H9 (cell line): ENCODE measurements around the gene CTNNA3. TPM values are rescaled to one million over a fixed set of nuclear protein-coding genes. Genes with fewer than 3 reads are reported as not detected.

Source experiments
- DNase-seq: peaks from one replicate; pipeline ENCODE4 v3.0.0-alpha.2; 2017
- H2AFZ ChIP-seq: one replicate; pipeline ENCODE4 v1.6.1; 2013; ENCODE audit warnings: mild to moderate bottlenecking, low read length, control low read depth, moderate library complexity
- H2AK5ac ChIP-seq: 2 replicates; pipeline ENCODE4 v1.6.1; 2013; ENCODE audit warnings: low read length, control low read depth, mixed read lengths; ENCODE audit not compliant: insufficient read length
- H2BK120ac ChIP-seq: one replicate; pipeline ENCODE4 v1.6.1; 2013; ENCODE audit warnings: low read depth, mild to moderate bottlenecking, low read length, control low read depth, inconsistent platforms; ENCODE audit not compliant: poor library complexity, severe bottlenecking
- H2BK12ac ChIP-seq: 2 replicates; pipeline ENCODE4 v1.6.1; 2013; ENCODE audit warnings: low read length, control low read depth, mixed read lengths, low read depth; ENCODE audit not compliant: insufficient read length
- H2BK15ac ChIP-seq: 2 replicates; pipeline ENCODE4 v1.6.1; 2013; ENCODE audit warnings: low read depth, low read length, control low read depth
- H2BK20ac ChIP-seq: one replicate; pipeline ENCODE4 v1.6.1; 2013; ENCODE audit warnings: low read depth, mild to moderate bottlenecking, low read length, control low read depth, inconsistent platforms; ENCODE audit not compliant: poor library complexity, severe bottlenecking
- H2BK5ac ChIP-seq: 2 replicates; pipeline ENCODE4 v1.6.1; 2013; ENCODE audit warnings: low read length, control low read depth, mixed read lengths; ENCODE audit not compliant: insufficient read length
- H3K14ac ChIP-seq: 2 replicates; pipeline ENCODE4 v1.6.1; 2013; ENCODE audit warnings: low read length, control low read depth; ENCODE audit not compliant: insufficient read depth
- H3K18ac ChIP-seq: 2 replicates; pipeline ENCODE4 v1.6.1; 2013; ENCODE audit warnings: low read depth, mild to moderate bottlenecking, mixed read lengths, low read length, control low read depth; ENCODE audit not compliant: insufficient read length
- H3K23ac ChIP-seq: 2 replicates; pipeline ENCODE4 v1.6.1; 2013; ENCODE audit warnings: low read length, control low read depth, mixed read lengths, low read depth; ENCODE audit not compliant: insufficient read length
- H3K23me2 ChIP-seq: 2 replicates; pipeline ENCODE4 v1.6.1; 2013; ENCODE audit warnings: low read depth, mild to moderate bottlenecking, mixed read lengths, low read length, control low read depth; ENCODE audit not compliant: insufficient read length, poor library complexity, severe bottlenecking
- H3K27ac ChIP-seq: 2 replicates; pipeline ENCODE4 v1.5.1; 2013; ENCODE audit warnings: low read length, control low read depth, mixed read lengths, low read depth; ENCODE audit not compliant: insufficient read length
- H3K27me3 ChIP-seq: 2 replicates; pipeline ENCODE4 v1.6.1; 2013; ENCODE audit warnings: low read length, control low read depth, inconsistent platforms; ENCODE audit not compliant: insufficient read depth
- H3K4ac ChIP-seq: 2 replicates; pipeline ENCODE4 v1.6.1; 2013; ENCODE audit warnings: low read depth, mild to moderate bottlenecking, control low read depth, inconsistent platforms, low read length, moderate library complexity
- H3K4me1 ChIP-seq: 2 replicates; pipeline ENCODE4 v1.6.1; 2013; ENCODE audit warnings: low read length, control low read depth, inconsistent platforms; ENCODE audit not compliant: insufficient read depth
- H3K4me2 ChIP-seq: 2 replicates; pipeline ENCODE4 v1.6.1; 2013; ENCODE audit warnings: low read length, control low read depth, mixed read lengths; ENCODE audit not compliant: insufficient read length, insufficient read depth
- H3K56ac ChIP-seq: 2 replicates; pipeline ENCODE4 v1.6.1; 2013; ENCODE audit warnings: low read depth, mild to moderate bottlenecking, mixed read lengths, low read length, control low read depth; ENCODE audit not compliant: insufficient read length
- H3K79me1 ChIP-seq: 2 replicates; pipeline ENCODE4 v1.6.1; 2013; ENCODE audit warnings: low read depth, mild to moderate bottlenecking, moderate library complexity, low read length, control low read depth, inconsistent platforms; ENCODE audit not compliant: insufficient read depth, poor library complexity, severe bottlenecking
- H3K79me2 ChIP-seq: 2 replicates; pipeline ENCODE4 v1.6.1; 2013; ENCODE audit warnings: low read length, control low read depth, inconsistent platforms; ENCODE audit not compliant: insufficient read depth
- H3K9ac ChIP-seq: 2 replicates; pipeline ENCODE4 v1.6.1; 2013; ENCODE audit warnings: low read length, control low read depth, mixed read lengths; ENCODE audit not compliant: insufficient read length; ENCODE audit errors: extremely low read depth
- H3K9me3 ChIP-seq: one replicate; pipeline ENCODE4 v1.6.1; 2013; ENCODE audit warnings: low read depth, low read length, inconsistent platforms; ENCODE audit not compliant: control insufficient read depth
- H3T11ph ChIP-seq: one replicate; pipeline ENCODE4 v1.6.1; 2013; ENCODE audit warnings: mild to moderate bottlenecking, low read length, control low read depth, inconsistent platforms
- H4K20me1 ChIP-seq: one replicate; pipeline ENCODE4 v1.6.1; 2013; ENCODE audit not compliant: control insufficient read depth, insufficient read length, insufficient read depth
- H4K5ac ChIP-seq: 2 replicates; pipeline ENCODE4 v1.6.1; 2013; ENCODE audit warnings: low read depth, mild to moderate bottlenecking, mixed read lengths, low read length, control low read depth; ENCODE audit not compliant: insufficient read length
- H4K8ac ChIP-seq: replicated peaks from 2 replicates; pipeline ENCODE4 v1.6.1; 2013; ENCODE audit warnings: low read length, control low read depth, mixed read lengths, low read depth; ENCODE audit not compliant: insufficient read length
- H4K91ac ChIP-seq: 2 replicates; pipeline ENCODE4 v1.6.1; 2013; ENCODE audit warnings: low read depth, mild to moderate bottlenecking, moderate library complexity, mixed read lengths, low read length, control low read depth; ENCODE audit not compliant: insufficient read length
- H3K27ac Mint-ChIP-seq, 3 experiments: 2 replicates in 2 of 3; 3 replicates in 1 of 3; pipeline ENCODE4 v1.8.0; 2020 to 2021; ENCODE audit warnings: mixed read lengths in 3 of 3, mild to moderate bottlenecking in 1 of 3, moderate library complexity in 1 of 3
- H3K27me3 Mint-ChIP-seq: 2 replicates; pipeline ENCODE4 v1.8.0; 2021; ENCODE audit warnings: low read depth, mild to moderate bottlenecking, moderate library complexity, mixed read lengths
- H3K36me3 Mint-ChIP-seq, 3 experiments: 2 replicates in 2 of 3; 3 replicates in 1 of 3; pipeline ENCODE4 v1.8.0; 2020 to 2021; ENCODE audit warnings: low read depth in 3 of 3, mixed read lengths in 3 of 3; ENCODE audit not compliant: insufficient read depth in 1 of 3
- H3K4me1 Mint-ChIP-seq, 2 experiments: 2 replicates each; pipeline ENCODE4 v1.8.0; 2020; ENCODE audit warnings: mixed read lengths in 2 of 2
- H3K4me3 Mint-ChIP-seq, 2 experiments: 2 replicates in 1 of 2; 3 replicates in 1 of 2; pipeline ENCODE4 v1.8.0; 2020 to 2021; ENCODE audit warnings: mild to moderate bottlenecking in 2 of 2, mixed read lengths in 2 of 2, moderate library complexity in 1 of 2
- H3K9me3 Mint-ChIP-seq, 2 experiments: 2 replicates in 1 of 2; 3 replicates in 1 of 2; pipeline ENCODE4 v1.8.0; 2020; ENCODE audit warnings: mild to moderate bottlenecking in 2 of 2, mixed read lengths in 2 of 2, moderate library complexity in 1 of 2
- WGBS: extraction: QIAGEN DNeasy Blood & Tissue Kit; methylation state at CpG from one replicate; pipeline ENCODE4 v1.1.7; 2013; ENCODE audit warnings: missing lambda C conversion rate, low lambda C conversion rate, mixed read lengths; ENCODE audit not compliant: insufficient read length; ENCODE audit errors: extremely low coverage; 5-methylcytosine and 5-hydroxymethylcytosine counted together
- total RNA-seq: library from RNA; stranded (reverse); gene quantifications from 2 replicates; pipeline ENCODE4 v1.2.1, GENCODE V29; 2021
- TF ChIP-seq, protein P1 (sequence below): fragments of 200-600 bp; sonication (generic); conservative IDR thresholded peaks from 3 replicates; pipeline ENCODE4 v1.8.0; 2021; ENCODE audit warnings: antibody characterized with exemption, mild to moderate bottlenecking

Gene CTNNA3
- total RNA-seq, 1 experiment from 2014 or later: 3.3 TPM

DNA sequence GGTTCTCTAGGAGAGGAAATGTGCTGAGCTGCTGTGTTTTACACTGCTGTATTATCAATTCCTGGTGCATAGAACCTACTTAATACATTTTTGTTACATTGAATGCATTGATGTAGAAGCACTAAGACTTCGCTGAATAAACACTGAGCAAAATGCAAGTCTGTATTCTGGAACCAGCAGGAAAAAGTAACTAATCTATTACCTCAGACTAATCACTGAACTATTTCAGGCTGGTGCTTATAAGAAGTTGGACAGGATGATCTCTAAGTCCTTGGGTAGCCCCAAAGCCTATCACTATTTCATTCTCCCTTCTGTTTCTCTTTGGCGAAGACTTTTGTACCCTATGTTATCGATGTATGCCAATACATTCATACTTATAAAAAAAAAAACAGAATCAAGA is 857.3 kb downstream of the CTNNA3 start:
- Mint-ChIP-seq H3K36me3 (no peaks in the 10 kb centered on the region), H3K27me3 (no peaks in the 10 kb centered on the region), H3K27ac (no peak overlapping the region), H3K9me3 (no peaks in the 10 kb centered on the region), H3K4me3 (no peak overlapping the region), H3K4me1 (peaks cover 19 to 20% of the 10 kb centered on the region in 2 experiments)
- Histone ChIP-seq H2BK15ac (no peak overlapping the region), H3K4ac (no peak overlapping the region), H2BK20ac (no peak overlapping the region), H3K4me2 (no peak overlapping the region), H2BK5ac (no peak overlapping the region), H3K27ac (no peak overlapping the region), H4K5ac (no peak overlapping the region), H3K79me1 (no peaks in the 10 kb centered on the region), H2AK5ac (no peak overlapping the region), H3K27me3 (no peaks in the 10 kb centered on the region), H3K18ac (no peak overlapping the region), H3K56ac (no peak overlapping the region), H4K8ac (no peak overlapping the region), H2BK12ac (no peak overlapping the region), H3K14ac (no peak overlapping the region), H4K20me1 (no peaks in the 10 kb centered on the region), H3K9me3 (no peaks in the 10 kb centered on the region), H4K91ac (no peak overlapping the region), H2BK120ac (no peak overlapping the region), H3T11ph (no peak overlapping the region), H3K4me1 (peaks cover 4% of the 10 kb centered on the region; the same call in 1 of the 2 replicates), H3K23me2 (no peaks in the 10 kb centered on the region), H3K79me2 (no peaks in the 10 kb centered on the region), H2AFZ (no peak overlapping the region), H3K9ac (no peak overlapping the region), H3K23ac (no peak overlapping the region)
- DNase-seq: no peak
- TF ChIP-seq, protein P1, sequence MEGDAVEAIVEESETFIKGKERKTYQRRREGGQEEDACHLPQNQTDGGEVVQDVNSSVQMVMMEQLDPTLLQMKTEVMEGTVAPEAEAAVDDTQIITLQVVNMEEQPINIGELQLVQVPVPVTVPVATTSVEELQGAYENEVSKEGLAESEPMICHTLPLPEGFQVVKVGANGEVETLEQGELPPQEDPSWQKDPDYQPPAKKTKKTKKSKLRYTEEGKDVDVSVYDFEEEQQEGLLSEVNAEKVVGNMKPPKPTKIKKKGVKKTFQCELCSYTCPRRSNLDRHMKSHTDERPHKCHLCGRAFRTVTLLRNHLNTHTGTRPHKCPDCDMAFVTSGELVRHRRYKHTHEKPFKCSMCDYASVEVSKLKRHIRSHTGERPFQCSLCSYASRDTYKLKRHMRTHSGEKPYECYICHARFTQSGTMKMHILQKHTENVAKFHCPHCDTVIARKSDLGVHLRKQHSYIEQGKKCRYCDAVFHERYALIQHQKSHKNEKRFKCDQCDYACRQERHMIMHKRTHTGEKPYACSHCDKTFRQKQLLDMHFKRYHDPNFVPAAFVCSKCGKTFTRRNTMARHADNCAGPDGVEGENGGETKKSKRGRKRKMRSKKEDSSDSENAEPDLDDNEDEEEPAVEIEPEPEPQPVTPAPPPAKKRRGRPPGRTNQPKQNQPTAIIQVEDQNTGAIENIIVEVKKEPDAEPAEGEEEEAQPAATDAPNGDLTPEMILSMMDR: no peak
- WGBS: no CpG with 5 or more reads among the region's 3 CpGs
